ENCODE data around the gene GPC3.
"Not testable (repeated sequence)": the region's sequence is repeated elsewhere in the genome, so short reads cannot be mapped to it uniquely, and the experiment has no call there.

GPC3 gene

DNA sequence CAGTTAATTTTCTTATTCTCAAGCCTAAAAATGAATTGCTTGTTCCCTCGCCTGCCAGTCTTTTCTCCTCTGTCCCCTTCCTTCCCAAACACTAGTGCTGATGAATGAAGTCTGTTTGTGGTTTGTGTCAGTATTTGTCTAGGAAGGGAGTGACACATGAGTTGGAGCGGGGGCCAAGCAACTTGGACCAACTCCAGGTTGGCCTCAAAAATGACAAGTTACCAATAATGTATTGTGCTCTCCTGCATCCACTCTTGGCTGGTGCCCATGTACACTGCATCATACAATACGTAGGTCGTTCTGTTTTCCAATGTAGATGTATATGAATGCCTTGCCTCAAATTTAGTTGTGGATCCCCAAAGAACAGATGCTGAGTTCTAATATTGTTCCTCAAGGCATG is 347.1 kb downstream of the GPC3 start:
- no peak for DNase-seq

GRCh38 chrX:133637765-133638164 is 347.6 kb downstream of the GPC3 start:
- no peak for DNase-seq

DNA sequence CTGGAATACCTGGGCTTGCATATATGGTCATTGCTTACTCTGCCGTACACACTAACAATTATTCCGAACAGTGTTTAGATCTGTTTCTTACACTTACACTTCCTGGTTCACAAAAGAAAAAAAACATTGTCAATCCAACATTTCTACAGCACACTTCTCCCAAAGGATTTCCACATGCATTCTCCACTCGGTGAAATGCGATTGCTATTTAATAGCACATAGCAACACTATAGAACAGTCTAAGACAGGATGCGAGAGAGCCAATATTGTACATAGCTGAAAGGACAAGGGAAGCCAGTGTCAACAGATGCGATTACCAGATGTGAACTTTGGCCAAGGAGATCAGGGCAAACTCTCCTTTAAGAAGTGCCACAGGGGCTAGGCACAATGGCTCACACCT is 349.4 kb downstream of the GPC3 start:
- DNase-seq, result no peak

DNA sequence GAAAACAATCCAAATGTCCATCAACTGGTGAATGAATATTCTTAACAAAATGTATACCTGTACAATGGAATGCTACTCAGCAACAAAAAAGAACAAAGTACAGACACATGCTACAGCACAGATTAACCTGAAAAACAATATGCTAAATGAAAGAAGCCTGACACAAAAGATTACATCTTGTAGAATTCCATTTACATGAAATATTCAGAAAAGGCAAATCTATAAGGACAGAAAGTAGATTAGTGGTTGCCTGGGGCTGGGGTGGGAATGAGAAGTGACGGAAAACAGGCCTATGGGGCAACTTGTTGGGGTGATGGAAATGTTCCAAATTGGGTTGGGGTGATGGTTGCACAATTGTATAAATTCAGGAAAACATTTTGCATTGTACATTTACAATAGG is 351.0 kb downstream of the GPC3 start:
- no peak for DNase-seq

- no peak for DNase-seq
Measured at GRCh38 chrX:133633950-133634349, 351.4 kb downstream of the GPC3 start.

DNA sequence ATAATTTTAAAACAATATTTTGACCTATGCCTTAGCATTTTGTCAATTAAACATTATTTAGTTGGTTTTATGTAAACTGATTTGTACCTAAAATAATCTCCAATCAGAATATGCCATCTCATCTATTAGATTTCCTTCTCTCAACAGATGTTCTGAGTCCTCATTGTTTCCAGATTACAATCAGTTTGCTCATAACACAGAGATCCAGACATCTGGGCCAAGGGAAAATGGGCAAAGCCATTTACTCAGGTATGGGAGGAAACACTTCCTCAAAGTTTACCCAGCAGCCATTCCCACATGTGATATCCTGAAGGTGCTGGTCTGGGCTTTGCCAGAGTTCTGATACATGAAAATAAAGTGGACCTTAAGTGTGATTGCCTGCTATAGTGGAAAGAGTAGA is 352.2 kb downstream of the GPC3 start:
- no peak for DNase-seq

- DNase-seq, result no peak
Measured at GRCh38 chrX:133630362-133630761, 355.0 kb downstream of the GPC3 start.

- no peak for DNase-seq
Measured at GRCh38 chrX:133627673-133628072, 357.7 kb downstream of the GPC3 start.

- DNase-seq, result not testable (repeated sequence)
Measured at GRCh38 chrX:133621384-133621783, 364.0 kb downstream of the GPC3 start.

DNA sequence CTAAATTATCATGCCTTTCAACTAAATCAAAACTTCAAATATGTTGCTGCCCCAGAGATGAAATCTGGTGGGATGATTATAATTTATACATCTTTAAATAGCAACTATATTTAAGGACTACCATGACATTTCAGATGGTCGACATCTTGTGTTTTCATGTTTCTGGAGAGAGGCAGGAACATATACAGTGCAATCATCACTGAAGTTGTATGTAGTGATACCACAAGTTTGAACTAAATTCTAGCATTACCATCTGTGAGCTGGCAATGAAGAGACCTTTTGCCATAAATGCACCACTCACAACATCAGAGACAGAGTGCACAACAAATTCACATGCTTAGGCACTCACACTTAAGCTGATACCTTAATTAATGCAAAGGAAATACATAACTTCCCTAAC is 373.7 kb downstream of the GPC3 start:
- DNase-seq, result no peak

GRCh38 chrX:133610056-133610455 is 375.3 kb downstream of the GPC3 start:
- no peak for DNase-seq

DNA sequence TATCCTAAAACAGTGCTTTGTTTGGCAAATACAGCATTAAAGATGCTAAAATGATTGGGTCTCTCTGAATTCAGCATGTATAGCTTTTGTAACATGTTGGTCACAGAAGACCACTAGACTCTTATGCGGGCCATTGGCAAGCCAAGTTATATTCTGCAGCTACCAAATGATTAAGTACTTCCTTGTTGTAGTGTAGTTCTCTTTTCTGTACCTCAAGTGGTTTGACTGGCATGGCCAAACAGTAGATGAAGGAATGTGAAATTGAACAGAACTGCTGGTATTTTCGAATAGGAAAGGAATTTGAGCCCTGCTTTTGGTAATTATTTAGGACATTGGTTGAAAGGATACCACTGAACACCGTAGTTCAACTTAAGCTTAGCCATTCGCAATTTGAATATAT is 376.2 kb downstream of the GPC3 start:
- DNase-seq, result no peak

DNA sequence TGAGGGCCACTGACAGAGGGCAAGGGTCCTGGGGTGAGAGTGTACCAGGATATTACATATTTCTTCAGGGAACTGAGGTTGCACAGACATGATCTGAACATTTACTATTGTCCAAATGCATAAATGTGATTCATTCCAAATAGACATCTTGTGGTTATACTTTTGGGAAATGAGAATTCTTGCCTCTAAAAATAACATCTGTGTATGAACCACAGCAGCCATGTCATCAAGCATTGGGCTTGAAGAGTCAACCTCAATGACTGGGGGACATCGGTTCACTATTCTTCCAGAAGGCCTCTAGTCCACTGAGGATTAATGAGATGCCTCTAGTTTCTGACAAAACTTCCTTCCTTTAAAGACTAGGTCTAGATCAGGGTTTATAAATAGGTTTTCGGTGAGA is 377.0 kb downstream of the GPC3 start:
- no peak for DNase-seq

GRCh38 chrX:133607419-133608348 is 377.7 kb downstream of the GPC3 start:
- DNase-seq, result no peak

GRCh38 chrX:133606990-133607389 is 378.4 kb downstream of the GPC3 start:
- no peak for DNase-seq

DNA sequence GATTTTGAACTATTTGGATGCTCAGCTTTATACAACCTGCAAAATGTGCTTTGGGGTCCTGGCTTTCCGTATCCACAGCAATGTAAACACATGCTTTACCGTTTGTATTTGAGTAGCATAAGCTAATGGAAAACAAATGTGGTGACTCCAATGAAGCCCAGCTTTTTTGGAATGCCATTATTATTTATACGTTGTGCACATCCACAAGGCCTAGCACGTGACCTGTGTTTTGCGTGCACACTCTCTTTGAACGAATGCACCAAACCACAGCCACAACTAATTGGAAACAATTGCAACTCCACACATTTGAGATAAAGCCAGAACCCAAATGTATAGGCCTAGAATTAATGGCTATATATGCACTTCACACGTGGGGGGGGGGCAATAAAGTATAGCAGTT is 380.6 kb downstream of the GPC3 start:
- DNase-seq, result no peak

- DNase-seq, result no peak
Measured at GRCh38 chrX:133602881-133603280, 382.5 kb downstream of the GPC3 start.

- no peak for DNase-seq
Measured at GRCh38 chrX:133601116-133601515, 384.3 kb downstream of the GPC3 start.

DNA sequence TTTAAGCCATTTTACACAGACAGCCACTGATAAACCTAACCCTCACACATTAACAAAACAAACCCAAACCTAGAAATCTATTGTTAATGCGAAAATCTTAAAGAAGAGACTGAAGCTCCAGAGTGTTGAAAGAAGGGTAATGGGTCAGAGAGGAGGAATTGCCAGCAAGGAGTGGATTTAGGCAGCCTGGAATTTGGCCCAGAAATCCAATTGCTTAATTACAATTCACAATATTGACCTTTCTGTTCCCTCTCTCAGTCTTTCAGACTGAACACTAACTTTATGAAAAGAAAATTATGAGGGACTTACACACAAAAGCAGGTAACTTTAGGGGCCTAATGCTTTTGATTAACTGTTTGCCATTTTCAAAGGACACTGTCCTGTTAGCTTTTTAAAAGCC is 384.9 kb downstream of the GPC3 start:
- no peak for DNase-seq

DNA sequence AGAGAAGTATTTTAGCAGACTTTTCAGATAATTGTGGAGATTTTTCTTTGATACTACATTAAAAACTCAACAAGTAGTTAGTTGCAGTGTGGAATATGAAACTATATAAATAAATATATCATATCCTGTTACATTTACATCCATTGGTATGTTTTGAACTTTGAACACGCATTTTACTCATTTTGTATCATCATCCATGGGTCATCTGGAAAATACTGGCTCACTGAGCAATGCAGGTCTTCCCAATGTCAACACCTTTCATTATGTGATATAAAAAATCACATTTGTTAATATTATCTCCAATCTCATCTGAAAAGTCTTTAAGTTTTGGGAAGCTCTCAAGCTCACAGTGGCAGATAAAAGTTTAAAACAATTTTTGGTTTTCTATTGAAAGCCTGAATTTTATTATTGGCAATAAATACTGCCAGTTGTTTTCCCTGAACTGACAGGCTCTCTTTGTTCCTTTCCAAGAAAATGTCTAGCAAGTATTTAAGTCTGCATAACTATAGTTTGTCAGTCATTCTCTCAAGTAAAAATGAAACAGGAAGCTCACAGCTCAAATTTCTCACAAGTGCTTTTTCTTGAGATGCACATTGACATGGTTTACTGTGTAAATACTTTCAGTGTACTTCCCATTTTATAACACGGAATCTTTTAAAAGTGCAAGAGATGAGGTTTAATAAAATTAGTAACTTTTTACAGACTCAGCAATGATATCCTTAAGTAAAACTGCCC is 386.6 kb downstream of the GPC3 start:
- no peak for DNase-seq

- DNase-seq, result no peak
Measured at GRCh38 chrX:133594156-133594555, 391.2 kb downstream of the GPC3 start.

DNA sequence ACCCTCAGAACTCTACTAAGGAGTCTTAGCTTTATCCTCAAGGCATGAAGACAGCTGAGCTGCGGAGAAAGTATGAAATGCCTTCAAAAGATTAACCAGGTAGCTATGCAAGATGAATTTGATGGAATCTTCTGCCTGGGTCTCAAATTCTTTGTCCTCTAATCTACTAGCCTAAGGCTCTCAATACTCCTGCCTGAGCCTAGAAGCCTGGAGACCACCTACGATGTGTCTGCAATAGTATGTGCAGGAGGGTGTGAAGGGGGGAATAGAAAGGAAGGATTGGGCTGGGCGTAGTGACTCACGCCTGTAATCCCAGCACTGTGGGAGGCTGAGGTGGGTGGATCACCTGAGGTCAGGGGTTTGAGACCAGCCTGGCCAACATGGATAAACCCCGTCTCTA is 391.9 kb downstream of the GPC3 start:
- no peak for DNase-seq

- no peak for DNase-seq
Measured at GRCh38 chrX:133590703-133591505, 394.5 kb downstream of the GPC3 start.
